NCI-H345 (cell line): ENCODE results near the gene ADH4.

Source experiments
- DNase-seq: peaks from one replicate; lab custom pipeline; 2025; lab: John Stamatoyannopoulos, UW

The ADH4 gene

DNA sequence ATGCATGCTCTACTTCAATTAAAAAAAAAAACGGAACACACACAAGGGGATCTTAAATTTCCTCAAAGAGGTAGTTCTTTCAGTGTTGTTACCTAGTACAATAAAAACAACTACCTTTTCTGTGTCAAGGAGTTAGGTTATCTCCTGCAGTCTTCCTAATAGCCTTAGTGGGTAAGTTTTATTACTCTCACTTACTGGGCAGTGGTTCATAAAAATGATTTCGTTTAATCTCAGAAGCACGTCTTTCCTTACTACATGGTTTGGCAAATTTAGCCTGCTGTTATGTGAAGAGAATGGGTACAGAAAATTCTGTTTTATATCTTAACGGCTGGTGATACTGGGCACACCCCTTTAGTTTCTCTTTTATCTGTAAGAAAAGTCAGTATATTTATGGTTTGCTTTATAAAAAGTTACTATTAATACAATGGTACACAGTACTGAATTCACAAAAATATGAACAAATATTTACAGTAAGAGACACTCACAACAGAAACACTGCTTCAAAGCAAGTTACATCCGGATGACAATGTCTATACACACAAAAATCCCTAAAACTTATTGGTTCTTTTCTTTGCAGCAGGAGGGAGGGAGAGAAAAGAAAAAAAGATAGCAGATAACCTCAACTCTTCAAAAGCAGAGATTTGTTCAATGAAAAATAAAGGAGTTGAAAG lies 64.3 kb downstream of the ADH4 start:
- no peak for DNase-seq

DNA sequence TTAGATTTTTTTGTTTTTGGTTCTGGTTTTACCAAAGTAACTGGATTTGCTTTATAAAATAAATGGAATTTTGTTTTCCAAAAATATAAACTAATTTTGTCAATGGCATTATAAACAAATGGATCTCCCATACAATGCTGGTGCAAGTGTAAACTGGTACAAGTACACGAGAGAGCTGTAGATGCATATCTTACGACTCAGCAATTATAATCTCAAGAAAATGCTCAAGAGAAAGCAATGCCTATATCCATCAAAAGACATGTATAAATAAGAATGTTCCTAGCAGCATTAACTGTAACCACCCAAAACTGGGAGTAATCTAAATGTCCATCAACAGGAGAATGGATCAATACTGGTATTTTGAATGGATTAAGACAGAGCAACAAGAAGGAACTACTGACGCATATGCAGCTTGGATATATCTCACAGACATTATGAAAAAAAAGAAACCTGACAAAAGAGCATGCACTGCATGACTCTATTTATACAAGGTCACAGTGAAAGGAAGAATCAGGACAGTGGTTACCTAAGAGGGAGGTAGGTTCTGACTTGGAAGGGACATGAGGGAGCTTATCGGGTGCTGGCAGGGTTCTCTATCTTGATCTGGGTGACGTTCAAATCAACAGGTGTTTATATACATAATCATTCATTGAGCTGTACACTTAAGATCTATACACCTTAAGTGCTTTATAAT lies 65.0 kb downstream of the ADH4 start:
- no peak for DNase-seq

DNA sequence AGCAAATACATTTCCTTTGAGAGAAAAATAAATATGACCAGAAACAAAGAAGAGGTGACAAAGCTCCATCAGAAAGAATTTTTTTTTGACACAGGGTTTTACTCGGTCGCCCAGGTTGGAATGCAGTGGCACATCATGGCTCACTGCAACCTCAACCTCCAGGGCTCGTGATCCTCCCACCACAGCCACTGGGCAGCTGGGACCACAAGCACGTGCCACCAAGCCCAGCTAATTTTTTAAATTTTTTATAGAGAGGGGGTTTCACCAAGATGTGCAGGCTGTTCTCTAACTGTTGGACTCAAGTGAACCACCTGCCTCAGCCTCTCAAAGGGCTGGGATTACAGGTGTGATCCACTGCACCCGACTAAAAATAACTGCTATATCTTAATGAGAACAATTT lies 65.8 kb downstream of the ADH4 start:
- no peak for DNase-seq

DNA sequence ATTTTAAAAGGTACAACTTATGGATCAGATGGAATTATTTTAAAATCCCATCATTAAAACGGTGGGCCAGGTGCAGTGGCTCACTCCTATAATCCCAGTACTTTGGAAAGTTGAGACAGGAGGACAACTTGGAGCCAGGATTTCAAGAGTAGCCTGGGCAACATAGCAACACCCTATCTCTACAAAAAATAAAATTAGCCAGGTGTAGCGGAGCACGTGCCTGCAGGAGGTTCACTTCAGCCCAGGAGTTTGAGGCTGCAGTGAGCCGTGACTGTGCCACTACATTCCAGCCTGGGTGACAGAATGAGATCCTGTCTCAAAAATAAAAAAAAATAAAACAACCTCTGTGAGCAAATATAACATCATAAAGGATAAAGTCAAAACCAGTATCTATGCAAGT lies 66.9 kb downstream of the ADH4 start:
- DNase-seq: no peak

DNA sequence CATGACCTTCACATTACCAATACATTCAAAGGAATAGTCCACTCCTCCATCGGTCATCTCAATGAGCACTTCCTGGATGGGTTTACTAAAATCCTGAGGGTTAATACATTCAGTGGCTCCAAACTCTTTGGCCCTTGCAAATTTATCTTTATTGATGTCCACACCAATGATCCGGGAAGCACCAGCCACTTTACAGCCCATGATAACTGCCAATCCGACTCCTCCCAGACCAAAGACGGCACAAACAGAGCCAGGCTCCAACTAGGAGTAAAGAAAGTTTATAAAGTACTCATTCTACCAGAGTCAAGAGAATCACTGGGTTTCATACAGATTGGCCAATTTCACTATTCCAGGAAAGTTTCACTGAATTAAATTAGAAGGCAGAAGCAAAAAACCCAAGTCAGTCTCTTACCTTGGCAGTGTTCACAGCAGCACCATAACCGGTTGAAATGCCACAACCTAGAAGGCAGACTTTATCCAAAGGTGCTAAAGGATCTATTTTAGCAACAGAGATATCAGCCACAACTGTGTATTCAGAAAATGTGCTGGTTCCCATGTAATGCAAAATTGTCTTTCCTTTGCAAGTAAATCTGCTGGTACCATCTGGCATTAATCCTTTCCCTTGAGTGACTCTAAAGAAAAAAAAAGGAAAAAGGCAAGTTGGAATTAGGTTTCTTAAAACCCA lies 67.7 kb downstream of the ADH4 start:
- no peak for DNase-seq

DNA sequence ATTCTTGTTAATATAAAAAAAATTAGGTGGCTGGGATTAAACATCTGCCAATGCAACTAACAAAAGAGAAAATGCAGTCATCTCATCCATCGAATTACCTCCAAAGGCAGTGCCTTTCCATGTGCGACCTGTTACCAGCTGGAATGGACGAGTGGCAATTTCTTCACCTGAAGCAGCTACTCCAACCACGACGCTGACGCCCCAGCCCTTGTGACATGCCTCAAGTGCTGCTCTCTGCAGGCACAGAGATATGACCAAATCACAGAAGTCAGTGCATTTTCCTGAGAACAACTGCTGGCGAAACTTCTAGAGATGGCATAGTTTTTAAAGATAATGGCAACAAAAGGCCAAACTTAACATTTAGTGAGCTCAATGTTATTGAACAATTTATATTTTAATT lies 69.3 kb downstream of the ADH4 start:
- DNase-seq: no peak
